Suprapubic skin (tissue), 4 donors: ENCODE results near the gene SLC38A1. TPM values are rescaled to one million over a fixed set of nuclear protein-coding genes. Genes with fewer than 3 reads are reported as not detected.

Experiments
- DNase-seq, 2 donors: peaks; one replicate each; pipeline ENCODE4 v3.0.0-alpha.2; 2019; ENCODE audit warnings: low spot score in 2 of 2
- H3K27ac ChIP-seq: fragments of 200-600 bp; sonication (generic); one replicate; pipeline ENCODE4 v1.5.1; 2019
- H3K27me3 ChIP-seq: fragments of 200-600 bp; sonication (generic); one replicate; pipeline ENCODE4 v1.5.1; 2019
- H3K36me3 ChIP-seq: fragments of 200-600 bp; sonication (generic); one replicate; pipeline ENCODE4 v1.5.1; 2019
- H3K4me1 ChIP-seq: fragments of 200-600 bp; sonication (generic); one replicate; pipeline ENCODE4 v1.5.1; 2019
- H3K4me3 ChIP-seq: fragments of 200-600 bp; sonication (generic); one replicate; pipeline ENCODE4 v1.5.1; 2019; ENCODE audit warnings: mild to moderate bottlenecking
- H3K9me3 ChIP-seq: fragments of 200-600 bp; sonication (generic); one replicate; pipeline ENCODE4 v1.5.1; 2019
- CTCF ChIP-seq, 2 donors: fragments of 200-600 bp in 1 of 2; fragments of 450-650 bp in 1 of 2; sonication (generic) in 1 of 2; IDR thresholded peaks; one replicate each; pipeline ENCODE4 v1.5.1; 2016 to 2019; ENCODE audit warnings: antibody characterized with exemption in 2 of 2, mild to moderate bottlenecking in 1 of 2, moderate library complexity in 1 of 2
- EP300 ChIP-seq: sonication (generic); formaldehyde crosslinking; IDR thresholded peaks from one replicate; pipeline ENCODE4 v1.6.1; 2017; ENCODE audit warnings: antibody characterized with exemption
- POLR2A ChIP-seq, 2 donors: fragments of 450-650 bp; IDR thresholded peaks; one replicate each; pipeline ENCODE4 v1.6.1; 2017; ENCODE audit warnings: antibody characterized with exemption in 2 of 2, mild to moderate bottlenecking in 2 of 2, moderate library complexity in 2 of 2
- POLR2AphosphoS5 ChIP-seq, 3 donors: sonication (generic); formaldehyde crosslinking; IDR thresholded peaks; one replicate each; pipeline ENCODE4 v1.6.1; 2017; ENCODE audit warnings: antibody characterized with exemption in 3 of 3
- WGBS: methylation state at CpG from one replicate; pipeline ENCODE4 v1.1.5; 2018; 5-methylcytosine and 5-hydroxymethylcytosine counted together
- total RNA-seq, 4 donors: library from RNA; depleted of rRNA; stranded (reverse); fragments of >200 nt; gene quantifications; one replicate each; pipeline ENCODE4 v1.1.0, GENCODE V29; 2016

The SLC38A1 gene
- total RNA-seq, 4 donors from 2014 or later: 96.2 to 110 (median 102) TPM

DNA sequence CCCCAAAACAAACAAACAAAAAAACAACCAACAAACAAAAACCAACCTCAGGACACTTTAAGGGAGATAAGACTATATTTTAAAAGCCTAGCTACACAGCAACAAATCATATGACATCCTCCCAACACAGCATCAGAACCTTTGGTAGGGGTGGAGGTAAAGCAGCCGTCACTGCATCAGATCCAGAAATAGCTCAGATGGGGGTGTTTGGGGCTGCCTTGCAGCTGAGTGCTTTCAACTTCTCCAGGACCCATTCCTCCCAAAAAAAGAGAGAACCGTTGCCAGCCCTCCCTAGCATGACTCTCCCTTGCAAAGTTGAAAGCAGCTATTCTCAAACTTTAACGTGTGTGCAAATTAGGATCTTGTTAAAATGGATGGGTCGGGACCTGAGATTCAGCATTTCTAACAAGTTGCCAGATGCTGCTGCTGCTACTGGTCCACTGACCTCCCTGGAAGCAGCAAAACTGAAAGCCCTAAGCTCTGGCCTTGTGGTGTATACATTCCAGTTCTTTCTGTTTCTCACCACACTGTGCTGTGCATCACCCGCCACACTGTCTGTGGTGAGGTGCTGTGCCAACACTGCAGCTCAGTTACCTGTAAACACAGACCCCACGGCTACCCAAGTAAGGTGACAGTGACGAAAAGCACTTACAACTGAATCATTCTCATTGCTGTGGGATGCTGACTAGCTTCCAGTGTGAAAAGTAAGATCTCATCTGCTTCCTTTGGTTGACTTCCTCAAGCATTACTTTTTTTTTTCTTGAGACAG, 54.0 kb downstream of the SLC38A1 start:
- 81% methylated on average over 7 of the region's 7 CpGs for WGBS
- Histone ChIP-seq H3K4me1 (peaks cover 37% of the 10 kb centered on the region), H3K9me3 (no peaks in the 10 kb centered on the region), H3K27ac (no peak overlapping the region), H3K36me3 (no peaks in the 10 kb centered on the region), H3K27me3 (no peaks in the 10 kb centered on the region), H3K4me3 (no peak overlapping the region)
- no peak for DNase-seq
- TF ChIP-seq EP300 (no peak), CTCF (IDR thresholded peaks at IDR 0.05) (no peak), POLR2AphosphoS5 (IDR thresholded peaks at IDR 0.05) (no peak), POLR2A (IDR thresholded peaks at IDR 0.05) (no peak)

- Histone ChIP-seq H3K36me3 (no peaks in the 10 kb centered on the region), H3K4me1 (peaks cover 31% of the 10 kb centered on the region), H3K9me3 (no peaks in the 10 kb centered on the region), H3K27ac (no peak overlapping the region), H3K27me3 (no peaks in the 10 kb centered on the region), H3K4me3 (no peak overlapping the region)
- no peak for TF ChIP-seq POLR2AphosphoS5 (IDR thresholded peaks at IDR 0.05)
- DNase-seq: no peak
- 66% methylated on average over 4 of the region's 4 CpGs for WGBS
These were observed 56.5 kb downstream of the SLC38A1 start for GRCh38 chr12:46212108-46212982.

DNA sequence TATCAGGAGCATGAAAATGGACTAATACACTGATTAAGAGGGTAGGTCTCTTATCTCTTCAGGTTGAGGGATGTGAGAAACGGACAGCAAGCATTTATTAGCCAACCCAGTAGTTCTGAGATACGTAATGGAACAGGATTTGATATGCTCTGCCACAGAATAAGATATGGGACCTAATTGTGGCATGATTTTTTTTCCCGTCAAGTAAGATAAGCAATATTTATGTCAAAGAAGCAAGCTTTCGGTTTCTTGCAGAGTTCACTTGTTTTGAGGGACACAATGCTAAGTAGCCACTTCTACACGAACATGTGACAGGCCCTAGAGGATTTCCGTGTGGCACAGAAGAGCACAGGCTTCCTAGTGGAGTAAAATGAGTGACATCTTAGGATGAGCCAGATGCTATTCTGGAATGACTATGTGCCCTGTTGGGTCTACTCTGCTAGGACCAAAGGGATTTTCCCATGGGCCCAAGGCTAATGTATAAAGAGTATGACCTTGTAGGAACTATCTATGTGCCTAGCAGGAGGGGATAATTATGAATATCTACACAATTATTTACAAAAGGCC, 57.9 kb downstream of the SLC38A1 start:
- Histone ChIP-seq H3K9me3 (no peaks in the 10 kb centered on the region), H3K27ac (no peak overlapping the region), H3K4me1 (peaks cover 25% of the 10 kb centered on the region), H3K27me3 (no peaks in the 10 kb centered on the region), H3K4me3 (no peak overlapping the region), H3K36me3 (no peaks in the 10 kb centered on the region)
- no peak for TF ChIP-seq POLR2A (IDR thresholded peaks at IDR 0.05)
- no peak for TF ChIP-seq EP300
- no peak for TF ChIP-seq CTCF (IDR thresholded peaks at IDR 0.05)
- 90% methylated on average over 6 of the region's 6 CpGs for WGBS
- DNase-seq: no peak

DNA sequence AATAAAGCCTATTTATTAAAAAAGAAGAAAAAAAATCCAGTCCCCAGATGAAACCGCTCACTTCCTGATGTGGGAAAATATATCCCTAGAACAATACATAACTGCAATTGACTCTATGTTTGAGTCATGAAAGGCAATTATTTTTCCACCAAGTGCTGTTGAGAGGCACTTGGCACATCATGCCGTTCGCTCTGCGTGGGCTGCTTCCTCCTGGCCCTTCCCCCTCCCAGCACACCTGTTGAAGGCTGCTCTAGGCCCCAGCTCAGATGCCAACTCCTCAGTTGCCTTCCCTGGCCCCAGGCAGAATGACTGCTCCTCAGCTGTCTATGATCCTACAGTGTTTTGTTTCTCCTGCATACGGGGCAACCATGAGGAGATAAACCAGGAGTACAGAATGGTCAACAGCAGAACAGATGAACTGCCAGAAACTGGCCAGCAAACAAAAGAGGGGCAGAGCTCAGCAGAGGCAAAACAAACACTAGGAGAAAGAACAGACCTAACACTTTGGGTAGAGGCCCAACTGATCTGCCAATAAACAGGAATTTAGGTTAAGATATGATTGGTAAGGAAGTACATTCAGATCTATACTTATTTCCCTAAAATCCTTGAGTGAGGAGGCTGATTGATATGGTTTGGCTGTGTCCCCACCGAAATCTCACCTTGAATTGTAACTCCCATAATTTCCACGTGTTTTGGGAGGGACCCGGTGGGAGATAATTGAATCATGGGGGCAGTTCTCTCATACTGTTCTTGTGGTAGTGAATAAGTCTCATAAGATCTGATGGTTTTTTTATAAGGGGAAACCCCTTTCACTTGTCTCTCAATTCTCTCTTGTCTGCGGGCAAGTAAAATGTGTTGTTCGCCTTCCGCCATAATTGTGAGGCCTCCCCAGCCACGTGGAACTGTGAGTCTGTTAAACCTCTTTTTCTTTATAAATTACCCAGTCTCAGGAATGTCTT, 58.6 kb downstream of the SLC38A1 start:
- no peak for DNase-seq
- Histone ChIP-seq H3K27me3 (no peaks in the 10 kb centered on the region), H3K27ac (peak overlapping the region; percentile 22), H3K4me1 (peaks cover 25% of the 10 kb centered on the region), H3K9me3 (no peaks in the 10 kb centered on the region), H3K4me3 (no peak overlapping the region), H3K36me3 (no peaks in the 10 kb centered on the region)
- WGBS: 68% methylated on average over 12 of the region's 12 CpGs
- TF ChIP-seq EP300 (no peak), POLR2AphosphoS5 (IDR thresholded peaks at IDR 0.05) (no peak), CTCF (IDR thresholded peaks at IDR 0.05) (no peak), POLR2A (IDR thresholded peaks at IDR 0.05) (no peak)

- no peak overlapping the region for H3K4me3 ChIP-seq
- H3K4me1 ChIP-seq: peaks cover 25% of the 10 kb centered on the region
- H3K36me3 ChIP-seq: no peaks in the 10 kb centered on the region
- no peaks in the 10 kb centered on the region for H3K9me3 ChIP-seq
- H3K27me3 ChIP-seq: no peaks in the 10 kb centered on the region
- WGBS: 53% methylated on average over 4 of the region's 4 CpGs
- TF ChIP-seq POLR2AphosphoS5 (IDR thresholded peaks at IDR 0.05): no peak
- TF ChIP-seq POLR2A (IDR thresholded peaks at IDR 0.05): no peak
- TF ChIP-seq CTCF (IDR thresholded peaks at IDR 0.05): no peak
- TF ChIP-seq EP300: no peak
- DNase-seq: no peak
- H3K27ac ChIP-seq: no peak overlapping the region
These were observed 59.7 kb downstream of the SLC38A1 start for GRCh38 chr12:46209170-46209569.
